Measurements from ENCODE around the gene HFM1. TPM values are rescaled to one million over a fixed set of nuclear protein-coding genes. Genes with fewer than 3 reads are reported as not detected.

HFM1 gene
- total RNA-seq, 5 donors from 2014 or later (not counting 1 experiment from before 2014, with no cell fraction given): not detected

DNA sequence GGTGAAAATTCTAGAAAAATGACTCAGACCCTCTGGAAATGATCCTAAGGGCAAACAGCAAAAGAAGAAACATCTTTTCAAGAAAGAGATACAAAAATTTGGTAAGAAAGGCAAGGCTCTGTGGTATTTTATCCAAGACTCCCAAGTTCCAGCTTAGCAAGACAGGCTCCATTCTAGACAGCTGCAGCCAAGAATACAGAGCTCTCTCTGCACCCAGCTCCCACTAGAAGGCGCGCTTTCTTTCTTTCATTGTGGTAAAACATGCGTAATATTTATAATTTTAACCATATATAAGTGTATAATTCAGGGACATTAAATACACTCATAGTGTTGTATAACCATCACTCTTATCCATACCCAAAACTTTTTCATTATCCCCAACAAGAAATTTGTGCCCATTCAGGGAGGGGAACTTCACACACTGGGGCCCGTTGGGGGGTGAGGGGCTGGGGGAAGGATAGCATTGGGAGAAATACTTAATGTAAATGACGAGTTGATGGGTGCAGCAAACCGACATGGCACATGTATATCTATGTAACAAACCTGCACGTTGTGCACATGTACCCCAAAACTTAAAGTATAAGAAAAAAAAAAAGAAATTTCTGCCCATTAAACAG lies 2.2 kb upstream of the HFM1 start:
- H3K27ac ChIP-seq (ENCODE audit: low read length): no peak overlapping the region
- ChIA-PET CTCF (no interaction called here), POLR2A (no interaction called here)
- no peaks in the 10 kb centered on the region for H3K36me3 Mint-ChIP-seq
- no peaks in the 10 kb centered on the region for H3K9me3 Mint-ChIP-seq
- no peak overlapping the region for H3K4me3 ChIP-seq (ENCODE audit: control insufficient read depth in 1 of 2, extremely low read depth in 1 of 2, low read length in 1 of 2)
- peaks cover 0 to 17% of the 10 kb centered on the region in 2 experiments for H3K27me3 ChIP-seq (replicated peaks in 1 of 2; ENCODE audit: control insufficient read depth in 2 of 2, extremely low read depth in 1 of 2, insufficient read depth in 2 of 2, low read length in 1 of 2)
- ATAC-seq (replicated peaks in 1 of 4) (no peak), DNase-seq (no peak)
- H3K36me3 ChIP-seq (ENCODE audit: control insufficient read depth in 2 of 2, extremely low read depth in 1 of 2, insufficient read depth in 1 of 2, low read length in 1 of 2): no peaks in the 10 kb centered on the region
- peaks cover 32 to 34% of the 10 kb centered on the region in 2 donors for H3K27me3 Mint-ChIP-seq
- H3K9me3 ChIP-seq: no peaks in the 10 kb centered on the region
- peaks cover 3 to 11% of the 10 kb centered on the region in 2 experiments for H3K4me1 ChIP-seq (ENCODE audit: control insufficient read depth in 1 of 2, extremely low read depth in 1 of 2, insufficient read depth in 2 of 2, low read length in 2 of 2)
- H3K4me1 Mint-ChIP-seq: peaks cover 6 to 8% (median 7%) of the 10 kb centered on the region in 3 donors
- no peak overlapping the region for H3K27ac Mint-ChIP-seq
- WGBS (ENCODE audit: insufficient coverage): no CpG with 5 or more reads among the region's 7 CpGs
- no peak overlapping the region for H3K4me3 Mint-ChIP-seq

DNA sequence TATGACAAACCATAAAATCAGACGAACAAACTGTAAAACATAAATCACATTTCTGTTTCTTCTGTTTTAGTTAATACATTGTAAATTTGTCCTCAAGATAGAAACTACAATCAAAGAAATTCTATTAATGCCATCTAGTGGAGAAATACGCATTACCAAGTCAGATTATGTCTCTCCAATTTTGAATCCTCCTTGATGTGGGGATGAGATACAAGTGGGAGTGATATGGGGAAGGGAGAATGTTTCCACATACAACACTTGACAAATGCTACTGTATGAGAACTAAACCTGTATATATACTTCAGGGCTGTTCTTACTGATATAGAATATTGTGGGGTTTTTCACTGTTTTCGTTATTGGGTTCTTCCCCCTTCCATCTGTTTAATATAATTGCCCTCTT lies 2.6 kb downstream of the HFM1 start:
- DNase-seq (peak in 1 of 35 experiments; percentile 13), ATAC-seq (replicated peaks in 1 of 4) (no peak)
- no peaks in the 10 kb centered on the region for H3K9me3 Mint-ChIP-seq
- Histone ChIP-seq H3K9me3 (no peaks in the 10 kb centered on the region), H3K4me3 (ENCODE audit: control insufficient read depth in 1 of 2, extremely low read depth in 1 of 2, low read length in 1 of 2) (no peak overlapping the region), H3K27ac (ENCODE audit: low read length) (no peak overlapping the region), H3K27me3 (replicated peaks in 1 of 2; ENCODE audit: control insufficient read depth in 2 of 2, extremely low read depth in 1 of 2, insufficient read depth in 2 of 2, low read length in 1 of 2) (peaks cover 0 to 16% of the 10 kb centered on the region in 2 experiments), H3K36me3 (ENCODE audit: control insufficient read depth in 2 of 2, extremely low read depth in 1 of 2, insufficient read depth in 1 of 2, low read length in 1 of 2) (no peaks in the 10 kb centered on the region), H3K4me1 (ENCODE audit: control insufficient read depth in 1 of 2, extremely low read depth in 1 of 2, insufficient read depth in 2 of 2, low read length in 2 of 2) (peaks cover 3 to 11% of the 10 kb centered on the region in 2 experiments)
- no peak overlapping the region for H3K27ac Mint-ChIP-seq
- POLR2A ChIA-PET: no interaction called here
- no CpG with 5 or more reads among the region's 3 CpGs for WGBS (ENCODE audit: insufficient coverage)
- H3K27me3 Mint-ChIP-seq: peaks cover 27 to 58% of the 10 kb centered on the region in 2 donors
- H3K4me1 Mint-ChIP-seq: peaks cover 6 to 8% (median 7%) of the 10 kb centered on the region in 3 donors
- CTCF ChIA-PET: interaction anchor here in 1 of 2 donors (1.0 kb wide), 1 partner anchor 527 kb away, joined by 3 read pairs; no protein-coding TSS in a partner anchor
- no peaks in the 10 kb centered on the region for H3K36me3 Mint-ChIP-seq
- no peak overlapping the region for H3K4me3 Mint-ChIP-seq

DNA sequence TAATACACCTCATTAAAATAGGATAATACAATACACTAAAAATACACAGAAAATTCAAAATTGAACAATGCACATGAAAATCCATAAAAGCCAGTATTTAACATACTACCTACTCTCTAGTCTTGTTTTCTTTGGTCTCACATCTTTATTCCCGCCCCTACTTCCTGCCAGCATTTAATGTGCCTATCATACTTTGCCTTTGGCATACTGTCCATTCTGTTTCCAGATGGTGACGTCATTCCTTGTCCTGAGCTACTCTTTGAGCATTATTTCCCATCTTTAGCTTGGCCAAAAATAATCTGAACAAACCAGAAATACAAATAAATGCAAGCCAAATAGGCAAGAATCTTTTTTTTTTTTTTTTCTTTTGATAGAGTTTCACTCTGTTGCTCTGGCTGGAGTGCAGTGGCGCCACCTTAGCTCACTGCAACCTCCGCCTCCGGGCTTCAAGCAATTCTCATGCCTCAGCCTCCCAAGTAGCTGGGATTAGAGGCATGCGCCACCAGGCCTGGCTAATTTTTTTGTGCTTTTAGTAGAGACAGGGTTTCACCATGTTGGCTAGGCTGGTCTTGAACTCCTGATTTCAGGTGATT lies 4.4 kb downstream of the HFM1 start:
- Histone ChIP-seq H3K4me1 (ENCODE audit: control insufficient read depth in 1 of 2, extremely low read depth in 1 of 2, insufficient read depth in 2 of 2, low read length in 2 of 2) (peaks cover 3 to 11% of the 10 kb centered on the region in 2 experiments), H3K27me3 (replicated peaks in 1 of 2; ENCODE audit: control insufficient read depth in 2 of 2, extremely low read depth in 1 of 2, insufficient read depth in 2 of 2, low read length in 1 of 2) (peaks cover 0 to 15% of the 10 kb centered on the region in 2 experiments), H3K4me3 (ENCODE audit: control insufficient read depth in 1 of 2, extremely low read depth in 1 of 2, low read length in 1 of 2) (no peak overlapping the region), H3K27ac (ENCODE audit: low read length) (no peak overlapping the region), H3K36me3 (ENCODE audit: control insufficient read depth in 2 of 2, extremely low read depth in 1 of 2, insufficient read depth in 1 of 2, low read length in 1 of 2) (no peaks in the 10 kb centered on the region), H3K9me3 (no peaks in the 10 kb centered on the region)
- Mint-ChIP-seq H3K36me3 (no peaks in the 10 kb centered on the region), H3K4me3 (no peak overlapping the region), H3K27ac (no peak overlapping the region), H3K9me3 (no peaks in the 10 kb centered on the region), H3K4me1 (peaks cover 6 to 8% (median 7%) of the 10 kb centered on the region in 3 donors), H3K27me3 (peaks cover 22 to 47% of the 10 kb centered on the region in 2 donors)
- ChIA-PET CTCF (interaction anchor here in 1 of 2 donors (0.5 kb wide), 1 partner anchor 110 kb away, joined by 3 read pairs; no protein-coding TSS in a partner anchor), POLR2A (no interaction called here)
- ATAC-seq (replicated peaks in 1 of 4) (no peak), DNase-seq (no peak)
- WGBS (ENCODE audit: insufficient coverage): 63% methylated on average over 1 of the region's 6 CpGs

DNA sequence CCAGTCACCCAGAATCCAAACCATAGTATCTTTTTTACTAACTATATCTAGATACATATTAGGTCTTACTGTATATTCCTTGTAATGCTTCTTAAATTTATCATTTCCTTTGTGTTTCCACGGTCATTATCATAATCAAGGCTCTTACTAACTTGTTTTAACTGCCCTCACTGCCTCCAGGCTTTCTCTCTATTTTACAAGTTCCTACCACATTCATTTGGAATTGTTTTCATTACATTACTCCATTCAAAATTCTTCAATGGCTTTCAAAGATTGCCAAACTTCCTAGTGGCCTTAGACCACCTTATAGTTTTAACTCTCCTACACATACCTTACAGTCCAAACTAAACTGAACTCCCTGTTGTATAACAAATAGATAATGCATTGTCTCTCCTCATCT lies 6.3 kb downstream of the HFM1 start:
- POLR2A ChIA-PET: no interaction called here
- Histone ChIP-seq H3K36me3 (ENCODE audit: control insufficient read depth in 2 of 2, extremely low read depth in 1 of 2, insufficient read depth in 1 of 2, low read length in 1 of 2) (no peaks in the 10 kb centered on the region), H3K4me3 (ENCODE audit: control insufficient read depth in 1 of 2, extremely low read depth in 1 of 2, low read length in 1 of 2) (no peak overlapping the region), H3K27me3 (replicated peaks in 1 of 2; ENCODE audit: control insufficient read depth in 2 of 2, extremely low read depth in 1 of 2, insufficient read depth in 2 of 2, low read length in 1 of 2) (peaks cover 0 to 4% of the 10 kb centered on the region in 2 experiments), H3K27ac (ENCODE audit: low read length) (no peak overlapping the region), H3K9me3 (no peaks in the 10 kb centered on the region), H3K4me1 (ENCODE audit: control insufficient read depth in 1 of 2, extremely low read depth in 1 of 2, insufficient read depth in 2 of 2, low read length in 2 of 2) (no peaks in the 10 kb centered on the region)
- H3K9me3 Mint-ChIP-seq: no peaks in the 10 kb centered on the region
- H3K27me3 Mint-ChIP-seq: peaks cover 18 to 41% of the 10 kb centered on the region in 2 donors
- no peaks in the 10 kb centered on the region for H3K4me1 Mint-ChIP-seq
- no peaks in the 10 kb centered on the region for H3K36me3 Mint-ChIP-seq
- 20% methylated on average over 1 of the region's 1 CpG for WGBS (ENCODE audit: insufficient coverage)
- no peak overlapping the region for H3K27ac Mint-ChIP-seq
- ATAC-seq (replicated peaks in 1 of 4) (no peak), DNase-seq (no peak)
- CTCF ChIA-PET: no interaction called here
- H3K4me3 Mint-ChIP-seq: no peak overlapping the region

DNA sequence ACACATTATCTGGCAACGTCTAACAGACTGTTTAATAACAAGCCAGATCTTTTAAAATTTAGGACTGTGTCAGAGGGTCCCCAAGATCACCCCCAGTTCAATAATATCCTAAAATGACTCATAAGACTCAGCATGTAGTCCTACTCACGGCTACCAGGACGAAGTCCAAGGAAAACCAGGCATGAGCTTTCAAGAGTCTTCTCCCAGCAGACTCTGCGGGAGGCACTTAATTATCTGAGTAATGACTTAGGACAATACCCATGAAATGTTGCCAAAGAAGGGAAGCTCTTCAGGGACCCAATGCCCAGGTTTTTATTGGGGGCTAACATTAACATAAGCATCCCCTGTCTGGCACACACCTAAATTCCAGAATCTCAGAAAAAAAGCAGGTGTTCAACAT lies 7.0 kb downstream of the HFM1 start:
- ChIA-PET CTCF (no interaction called here), POLR2A (no interaction called here)
- no peak for DNase-seq
- no peak overlapping the region for H3K27ac ChIP-seq (ENCODE audit: low read length)
- Mint-ChIP-seq H3K9me3 (no peaks in the 10 kb centered on the region), H3K27ac (no peak overlapping the region), H3K4me1 (no peaks in the 10 kb centered on the region), H3K4me3 (no peak overlapping the region), H3K36me3 (no peaks in the 10 kb centered on the region), H3K27me3 (peaks cover 18 to 40% of the 10 kb centered on the region in 2 donors)
- H3K27me3 ChIP-seq (replicated peaks in 1 of 2; ENCODE audit: control insufficient read depth in 2 of 2, extremely low read depth in 1 of 2, insufficient read depth in 2 of 2, low read length in 1 of 2): peaks cover 0 to 4% of the 10 kb centered on the region in 2 experiments
- no peaks in the 10 kb centered on the region for H3K4me1 ChIP-seq (ENCODE audit: control insufficient read depth in 1 of 2, extremely low read depth in 1 of 2, insufficient read depth in 2 of 2, low read length in 2 of 2)
- 57% methylated on average over 1 of the region's 4 CpGs for WGBS (ENCODE audit: insufficient coverage)
- no peak overlapping the region for H3K4me3 ChIP-seq (ENCODE audit: control insufficient read depth in 1 of 2, extremely low read depth in 1 of 2, low read length in 1 of 2)
- ATAC-seq (replicated peaks in 1 of 4): no peak
- no peaks in the 10 kb centered on the region for H3K36me3 ChIP-seq (ENCODE audit: control insufficient read depth in 2 of 2, extremely low read depth in 1 of 2, insufficient read depth in 1 of 2, low read length in 1 of 2)
- H3K9me3 ChIP-seq: no peaks in the 10 kb centered on the region

DNA sequence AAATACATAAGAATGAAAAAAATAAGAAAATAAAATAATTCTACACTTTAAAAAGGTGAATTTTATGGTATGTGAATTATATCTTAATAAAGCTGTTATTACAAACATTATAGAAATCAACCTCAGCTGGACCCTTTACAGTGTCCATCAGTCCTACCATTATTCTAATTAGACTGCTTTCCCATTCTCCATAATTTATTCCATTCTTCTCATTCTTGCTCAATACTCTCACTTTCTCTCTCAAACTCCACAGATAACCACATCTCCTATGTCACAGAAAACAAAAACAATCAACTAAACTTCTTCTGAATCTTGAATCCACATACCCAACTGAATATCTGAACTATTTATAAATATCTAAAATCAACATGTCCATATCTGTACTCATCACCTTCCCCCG lies 11.6 kb downstream of the HFM1 start:
- Histone ChIP-seq H3K27me3 (replicated peaks in 1 of 2; ENCODE audit: control insufficient read depth in 2 of 2, extremely low read depth in 1 of 2, insufficient read depth in 2 of 2, low read length in 1 of 2) (peaks cover 0 to 2% of the 10 kb centered on the region in 2 experiments), H3K4me1 (ENCODE audit: control insufficient read depth in 1 of 2, extremely low read depth in 1 of 2, insufficient read depth in 2 of 2, low read length in 2 of 2) (no peaks in the 10 kb centered on the region), H3K36me3 (ENCODE audit: control insufficient read depth in 2 of 2, extremely low read depth in 1 of 2, insufficient read depth in 1 of 2, low read length in 1 of 2) (no peaks in the 10 kb centered on the region), H3K27ac (ENCODE audit: low read length) (no peak overlapping the region), H3K4me3 (ENCODE audit: control insufficient read depth in 1 of 2, extremely low read depth in 1 of 2, low read length in 1 of 2) (no peak overlapping the region), H3K9me3 (no peaks in the 10 kb centered on the region)
- Mint-ChIP-seq H3K4me3 (no peak overlapping the region), H3K27ac (no peak overlapping the region), H3K36me3 (no peaks in the 10 kb centered on the region), H3K9me3 (peaks cover 0 to 6% (median 0%) of the 10 kb centered on the region in 3 donors), H3K4me1 (no peaks in the 10 kb centered on the region), H3K27me3 (peaks cover 7 to 18% of the 10 kb centered on the region in 2 donors)
- WGBS (ENCODE audit: insufficient coverage): 80% methylated on average over 1 of the region's 1 CpG
- DNase-seq (no peak), ATAC-seq (replicated peaks in 1 of 4) (no peak)
- ChIA-PET CTCF (no interaction called here), POLR2A (no interaction called here)

Data from T-cell (primary cell).